GM12891 (cell line): Measurements from ENCODE around the gene IRF2BP2.

Source experiments
- POLR2A ChIP-seq: IDR thresholded peaks from 2 replicates; pipeline ENCODE4 v1.6.1; 2011; ENCODE audit warnings: low read depth, low read length, control low read depth
- POLR2AphosphoS5 ChIP-seq: IDR thresholded peaks from 2 replicates; pipeline ENCODE4 v1.6.1; 2011; ENCODE audit warnings: low read depth, low read length, control low read depth
- POU2F2 ChIP-seq: IDR thresholded peaks from 2 replicates; pipeline ENCODE4 v1.6.1; 2011; ENCODE audit warnings: low read depth, mild to moderate bottlenecking, control low read depth, low read length, moderate library complexity
- SPI1 ChIP-seq: IDR thresholded peaks from 2 replicates; pipeline ENCODE4 v1.6.1; 2011; ENCODE audit warnings: low read depth, low read length, control low read depth
- TAF1 ChIP-seq: IDR thresholded peaks from 2 replicates; pipeline ENCODE4 v1.6.1; 2011; ENCODE audit warnings: low read depth, low read length, control low read depth

- no peak for TF ChIP-seq SPI1
- no peak for TF ChIP-seq POLR2A
- TF ChIP-seq POLR2AphosphoS5, result no peak
- no peak for TF ChIP-seq TAF1
- no peak for TF ChIP-seq POU2F2
Observed at GRCh38 chr1:234593109-234593508, 16.9 kb downstream of the IRF2BP2 start.
